Putamen (tissue), 1 donor: ENCODE measurements around the gene ZRANB1.
"Not testable (repeated sequence)": the region's sequence is repeated elsewhere in the genome, so short reads cannot be mapped to it uniquely, and the experiment has no call there.

Experiments used
- DNase-seq: peaks from one replicate; pipeline ENCODE4 v3.0.0-alpha.2; 2016; ENCODE audit warnings: low spot score

ZRANB1 gene

GRCh38 chr10:124963866-124964720 is 22.2 kb downstream of the ZRANB1 start:
- no peak for DNase-seq

DNA sequence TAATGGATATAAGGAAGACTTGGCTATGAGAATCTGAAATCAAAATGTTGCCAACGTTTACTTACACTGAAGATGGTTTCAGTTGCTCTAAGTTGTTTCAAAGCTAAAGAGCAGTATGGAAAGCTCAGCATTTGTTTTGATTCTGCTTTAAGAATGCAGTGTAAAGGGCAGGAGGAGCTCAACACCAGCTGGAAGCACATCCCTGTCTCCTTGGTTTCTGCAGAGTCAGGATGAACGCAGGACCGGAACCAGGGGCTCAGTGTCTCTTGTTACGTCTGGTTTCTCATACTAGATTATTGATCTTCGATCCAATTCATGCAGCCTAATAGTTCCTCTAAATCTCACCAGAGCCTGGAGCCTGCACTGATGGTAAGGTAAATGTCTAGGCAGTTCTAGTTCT is 24.1 kb downstream of the ZRANB1 start:
- no peak for DNase-seq

GRCh38 chr10:124967255-124967654 is 25.3 kb downstream of the ZRANB1 start:
- no peak for DNase-seq

DNA sequence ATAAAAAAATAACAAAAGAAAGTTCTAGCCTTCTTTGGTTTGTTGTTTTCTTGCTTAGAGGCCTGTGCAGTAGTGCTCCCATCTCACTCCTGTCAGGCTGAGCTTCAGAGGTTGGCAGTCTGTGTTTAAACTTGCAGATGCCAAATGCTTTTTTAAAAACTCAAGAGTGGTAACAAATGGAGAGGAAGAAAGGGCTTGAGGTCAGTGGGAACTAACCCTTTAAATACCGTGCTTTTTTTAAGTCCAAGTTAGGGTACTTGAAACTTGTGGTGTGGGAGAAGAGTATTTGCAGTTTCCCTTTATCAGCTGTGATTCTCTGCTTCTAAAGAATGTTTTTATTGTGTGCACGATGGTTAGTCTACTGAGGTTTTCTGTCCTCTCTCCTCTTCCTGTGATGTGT is 29.4 kb downstream of the ZRANB1 start:
- no peak for DNase-seq

- DNase-seq, result no peak
These were observed 30.7 kb downstream of the ZRANB1 start for GRCh38 chr10:124972637-124973036.

GRCh38 chr10:124974131-124974530 is 32.2 kb downstream of the ZRANB1 start:
- no peak for DNase-seq

DNA sequence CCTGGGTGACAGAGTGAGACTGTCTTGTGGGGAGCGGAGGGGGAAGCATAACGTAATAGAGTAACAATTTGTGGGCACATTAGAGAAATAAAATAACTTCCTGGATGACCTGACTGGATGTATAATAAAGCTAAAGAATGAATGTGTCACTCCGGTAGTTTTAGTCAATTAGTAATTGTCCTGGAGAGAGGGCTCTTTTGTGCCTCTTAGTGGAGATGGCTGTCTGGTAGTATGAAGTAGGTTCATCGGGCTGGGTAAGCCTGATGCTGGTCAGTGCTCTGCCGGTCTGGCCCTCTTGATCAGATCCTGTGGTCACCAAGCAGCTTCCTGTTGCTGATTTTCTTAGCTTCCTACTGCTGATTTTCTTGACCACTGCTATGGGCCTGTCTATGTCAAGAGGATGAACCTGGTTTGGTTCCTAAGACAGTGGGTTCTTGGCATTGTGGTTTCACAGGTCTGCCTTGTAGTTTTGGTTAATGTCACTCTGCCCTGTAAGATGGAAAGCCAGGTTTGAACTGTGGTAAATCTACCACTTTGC is 34.1 kb downstream of the ZRANB1 start:
- no peak for DNase-seq

- DNase-seq, result no peak
These were observed 35.2 kb downstream of the ZRANB1 start for GRCh38 chr10:124977161-124977560.

DNA sequence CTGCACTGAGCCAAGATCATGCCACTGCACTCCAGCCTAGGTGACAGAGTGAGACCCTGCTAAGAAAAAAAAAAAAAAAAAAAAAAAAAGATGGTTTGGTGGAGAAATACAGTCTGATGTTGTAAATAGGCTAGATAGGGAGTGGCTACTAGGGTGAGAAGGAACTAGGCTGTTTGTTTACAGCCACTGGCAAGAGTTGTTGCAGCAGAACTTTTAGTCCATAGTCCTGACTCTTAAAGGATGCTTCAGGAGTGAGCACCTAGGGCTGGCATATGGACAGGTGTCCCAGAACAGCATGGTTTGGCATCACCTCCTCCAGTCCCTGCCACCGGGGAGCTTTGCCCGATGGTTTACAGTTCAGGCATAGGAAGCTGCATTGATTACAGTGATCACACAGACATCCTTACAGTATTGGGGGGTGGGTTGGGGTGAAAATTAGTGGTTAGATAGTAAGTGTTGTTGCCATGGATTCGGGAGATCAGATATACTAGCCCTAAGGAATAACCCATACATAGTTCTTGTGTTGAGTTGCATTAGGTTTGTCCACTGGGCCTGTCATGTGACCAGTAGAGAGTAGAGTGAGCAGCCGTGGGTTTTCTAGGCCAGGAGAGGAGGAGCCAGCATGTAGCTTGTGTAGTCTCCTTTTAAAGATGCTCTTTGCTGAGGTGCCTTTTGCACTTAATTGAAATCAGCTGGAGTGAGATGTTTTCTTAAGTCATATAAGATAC is 35.9 kb downstream of the ZRANB1 start:
- no peak for DNase-seq

DNA sequence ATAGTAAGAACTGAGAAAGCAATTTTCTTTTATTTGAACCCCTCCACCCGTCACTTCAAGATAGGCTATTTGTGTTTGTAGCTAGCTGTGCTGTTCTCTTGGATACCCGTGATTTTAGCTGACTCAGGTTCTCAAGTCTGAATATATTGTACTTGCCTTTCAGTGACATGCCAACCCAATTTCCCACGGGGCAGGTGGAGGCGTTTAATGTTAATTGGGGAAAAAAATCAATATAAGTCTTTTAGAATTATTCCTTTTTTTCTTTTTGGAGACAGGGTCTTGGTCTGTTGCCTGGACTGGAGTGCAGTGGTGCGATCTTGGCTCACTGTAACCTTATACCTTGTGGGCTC is 36.4 kb downstream of the ZRANB1 start:
- DNase-seq, result no peak

GRCh38 chr10:124983321-124983720 is 41.4 kb downstream of the ZRANB1 start:
- no peak for DNase-seq

DNA sequence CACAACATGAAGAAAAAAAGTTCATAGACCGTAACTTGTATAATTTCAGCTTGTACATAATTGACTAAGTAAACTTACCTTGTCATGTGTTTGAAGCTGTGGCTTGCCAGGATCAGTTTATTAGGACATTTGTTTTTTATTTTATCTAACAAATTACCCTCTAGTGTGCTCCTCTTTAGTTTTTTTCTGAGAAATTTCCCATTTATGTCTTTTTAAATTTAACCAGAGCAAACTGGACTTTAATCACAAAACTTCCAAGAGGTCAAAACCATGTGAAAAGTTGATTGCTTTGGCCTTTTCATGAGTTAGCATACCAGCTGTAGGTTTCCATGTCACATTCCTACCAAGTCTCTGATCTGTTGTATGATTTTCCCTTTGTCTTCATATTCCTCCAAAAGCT is 42.5 kb downstream of the ZRANB1 start:
- DNase-seq, result no peak

DNA sequence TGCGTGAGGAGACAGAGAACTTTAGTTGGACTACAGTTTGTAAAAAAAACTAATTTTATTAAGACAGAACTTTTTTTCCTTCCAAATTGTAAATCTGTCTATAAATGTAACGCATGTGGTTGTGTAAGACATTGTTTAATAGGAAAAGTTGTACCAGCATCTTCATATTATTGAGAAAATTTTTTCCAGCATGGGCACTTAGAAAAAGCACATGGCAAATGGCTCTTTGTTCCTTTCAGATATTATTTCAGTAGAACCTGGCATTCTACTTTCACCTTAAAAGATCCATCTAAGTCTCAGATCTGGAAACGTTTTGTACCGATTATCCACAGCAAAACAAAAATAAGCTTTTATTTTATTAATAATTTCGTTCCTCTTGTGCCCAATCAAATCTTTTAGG is 43.2 kb downstream of the ZRANB1 start:
- DNase-seq, result no peak

DNA sequence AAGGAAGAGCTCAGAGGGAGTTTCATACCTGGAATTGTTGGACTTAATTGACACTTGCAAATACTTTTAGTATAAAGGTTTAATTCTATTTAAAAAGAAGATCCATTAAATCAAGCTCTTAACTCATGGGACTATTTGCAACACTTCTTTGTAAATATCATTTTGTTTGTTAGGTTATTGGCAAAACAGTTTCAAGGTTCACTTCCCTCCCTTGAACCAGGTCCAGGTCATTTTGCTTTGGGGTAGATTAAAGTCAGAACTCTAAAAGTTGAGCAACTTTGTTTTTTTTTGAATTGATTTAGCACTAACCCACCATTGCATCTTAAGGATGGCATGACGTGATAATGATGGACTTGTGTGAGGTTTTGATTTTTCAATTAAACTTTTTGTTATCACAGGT is 45.9 kb downstream of the ZRANB1 start:
- no peak for DNase-seq

DNA sequence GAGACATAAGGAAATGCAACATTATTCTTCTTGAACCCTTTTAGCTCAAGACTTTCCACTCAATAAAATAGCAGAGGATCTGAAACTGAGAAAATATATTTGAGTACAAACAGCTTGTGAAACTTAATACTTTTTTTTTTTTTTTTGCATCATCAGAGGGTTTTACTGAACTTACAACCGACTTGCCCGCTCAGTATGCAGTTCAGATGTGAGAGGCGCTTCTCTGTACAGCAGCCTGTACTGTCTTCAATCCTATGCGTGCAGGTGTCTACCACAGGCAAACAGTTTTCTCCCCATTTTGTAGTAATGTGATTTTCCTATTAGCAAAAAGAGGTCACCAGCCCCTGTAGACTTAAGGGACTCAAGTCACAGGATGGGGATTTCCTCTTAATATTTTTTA is 46.8 kb downstream of the ZRANB1 start:
- not testable (repeated sequence) for DNase-seq

DNA sequence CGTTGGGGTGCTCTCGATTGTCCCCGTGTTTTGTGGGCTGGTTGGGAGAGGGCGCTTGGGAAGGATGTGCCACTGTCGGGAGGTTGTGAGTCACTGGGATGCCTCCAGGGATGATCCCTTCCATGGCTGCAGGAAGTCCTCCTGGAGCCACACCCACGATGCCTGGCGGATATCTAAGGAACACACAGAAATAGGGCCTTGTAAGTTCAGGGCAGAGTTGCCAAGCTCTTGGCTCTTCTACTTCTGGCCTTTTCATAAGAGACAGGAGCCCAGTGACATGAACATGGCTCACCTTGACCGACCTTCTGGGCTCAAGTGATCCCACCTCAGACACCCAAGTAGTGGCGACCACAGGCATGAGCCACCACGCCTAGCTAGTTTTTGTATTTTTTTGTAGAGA is 47.6 kb downstream of the ZRANB1 start:
- no peak for DNase-seq

DNA sequence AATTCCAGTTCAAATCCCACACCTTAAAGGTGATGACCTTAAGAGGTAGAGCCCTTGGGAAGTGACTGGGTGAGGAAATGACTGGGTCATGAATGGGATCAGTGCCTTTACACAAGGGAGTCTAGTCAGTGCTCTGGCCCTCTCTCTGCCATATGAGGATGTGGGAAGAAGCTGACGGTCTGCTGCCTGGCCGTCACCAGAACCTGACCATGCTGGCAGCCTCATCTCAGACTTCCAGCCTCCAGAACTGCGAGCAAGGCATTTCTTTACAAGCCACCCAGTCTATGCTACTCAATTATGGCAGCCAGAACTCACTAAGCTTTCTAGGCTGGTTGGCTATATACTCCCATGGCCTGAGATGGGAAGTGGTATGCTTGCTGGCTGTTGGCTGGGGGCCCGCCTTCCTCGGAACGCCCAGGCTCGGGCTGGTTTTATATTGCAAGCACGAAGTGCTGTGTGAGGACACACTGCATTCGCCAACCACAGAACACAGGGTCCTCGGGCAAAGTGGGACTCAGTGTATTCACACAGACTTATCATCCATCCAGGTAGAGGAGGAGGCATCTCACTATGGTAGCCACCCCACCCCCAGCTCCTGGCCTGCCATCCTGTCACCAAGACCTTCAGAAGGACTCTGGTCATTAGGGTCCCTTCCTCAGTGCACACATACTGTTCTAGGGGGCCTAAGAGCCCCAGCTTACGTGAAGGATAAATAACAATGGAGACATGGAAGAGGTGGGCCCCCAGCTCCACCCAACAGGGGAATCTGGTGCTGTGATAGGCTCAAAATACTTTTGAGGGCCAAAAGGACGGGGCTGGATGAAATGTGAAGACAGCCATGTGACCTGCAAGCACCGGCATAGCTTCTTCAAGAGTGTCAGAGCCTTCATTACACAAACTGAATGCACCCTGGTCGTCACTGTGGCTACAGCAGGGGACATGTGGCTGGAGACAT is 49.0 kb downstream of the ZRANB1 start:
- DNase-seq, result no peak

GRCh38 chr10:124991835-124992234 is 49.9 kb downstream of the ZRANB1 start:
- DNase-seq, result no peak

DNA sequence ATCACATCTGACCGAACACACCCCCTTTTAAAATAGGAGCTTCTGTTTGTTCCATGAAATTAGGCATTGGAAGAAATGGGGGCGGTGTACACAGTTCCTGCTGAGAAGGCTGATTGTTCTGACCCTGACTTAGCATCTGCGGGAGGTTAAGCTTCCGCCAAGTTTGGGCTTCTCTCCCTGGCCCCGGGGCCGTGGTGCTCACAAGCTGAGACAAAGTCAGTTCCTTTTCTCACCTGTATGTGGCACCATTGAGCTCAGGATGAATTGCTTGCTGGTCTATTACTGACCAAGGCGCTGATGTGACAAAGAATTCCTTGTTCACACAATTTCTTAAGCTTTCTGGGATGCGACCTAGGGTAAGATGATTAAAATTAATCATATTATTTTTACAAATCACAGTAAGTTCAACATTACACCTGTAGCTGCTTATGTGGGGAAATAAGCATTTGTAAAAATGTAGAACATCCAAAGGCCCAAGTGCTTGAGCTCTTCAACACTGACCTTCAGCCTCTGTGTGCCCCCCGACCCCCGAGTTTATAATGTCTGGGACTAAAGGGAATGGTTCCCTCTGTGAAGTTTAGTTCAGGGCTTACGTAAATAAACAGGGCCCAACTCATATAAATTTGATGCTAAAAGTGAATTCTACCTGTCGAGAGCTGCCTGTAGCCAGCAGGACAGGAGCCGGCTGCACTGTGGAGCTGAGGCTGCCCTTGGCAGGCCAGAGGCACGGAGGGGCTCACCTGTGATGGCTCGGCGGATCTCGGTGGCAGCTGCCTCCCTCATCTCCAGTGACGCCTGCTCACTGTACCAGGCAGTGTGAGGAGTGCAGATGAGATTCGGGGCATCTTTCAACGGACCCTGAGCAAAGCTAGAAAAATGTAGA is 50.8 kb downstream of the ZRANB1 start:
- DNase-seq, result peak; percentile 86

DNA sequence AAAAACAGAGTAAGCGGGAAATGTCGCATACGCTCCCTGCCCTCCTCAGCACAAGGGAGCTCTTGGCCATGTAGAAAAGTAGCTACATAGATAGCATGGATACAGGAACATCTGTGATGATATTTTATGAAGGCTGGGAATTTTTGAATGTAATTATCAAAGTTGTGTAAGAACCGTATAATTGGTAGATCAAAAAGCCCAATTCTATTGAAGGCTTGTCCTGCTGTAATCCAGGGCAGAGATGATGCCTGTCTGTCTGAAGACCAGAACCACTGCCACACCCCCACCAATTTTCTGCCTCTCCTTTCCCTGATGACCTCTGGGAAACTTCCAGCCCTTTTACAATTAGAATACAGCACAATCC is 51.4 kb downstream of the ZRANB1 start:
- no peak for DNase-seq

DNA sequence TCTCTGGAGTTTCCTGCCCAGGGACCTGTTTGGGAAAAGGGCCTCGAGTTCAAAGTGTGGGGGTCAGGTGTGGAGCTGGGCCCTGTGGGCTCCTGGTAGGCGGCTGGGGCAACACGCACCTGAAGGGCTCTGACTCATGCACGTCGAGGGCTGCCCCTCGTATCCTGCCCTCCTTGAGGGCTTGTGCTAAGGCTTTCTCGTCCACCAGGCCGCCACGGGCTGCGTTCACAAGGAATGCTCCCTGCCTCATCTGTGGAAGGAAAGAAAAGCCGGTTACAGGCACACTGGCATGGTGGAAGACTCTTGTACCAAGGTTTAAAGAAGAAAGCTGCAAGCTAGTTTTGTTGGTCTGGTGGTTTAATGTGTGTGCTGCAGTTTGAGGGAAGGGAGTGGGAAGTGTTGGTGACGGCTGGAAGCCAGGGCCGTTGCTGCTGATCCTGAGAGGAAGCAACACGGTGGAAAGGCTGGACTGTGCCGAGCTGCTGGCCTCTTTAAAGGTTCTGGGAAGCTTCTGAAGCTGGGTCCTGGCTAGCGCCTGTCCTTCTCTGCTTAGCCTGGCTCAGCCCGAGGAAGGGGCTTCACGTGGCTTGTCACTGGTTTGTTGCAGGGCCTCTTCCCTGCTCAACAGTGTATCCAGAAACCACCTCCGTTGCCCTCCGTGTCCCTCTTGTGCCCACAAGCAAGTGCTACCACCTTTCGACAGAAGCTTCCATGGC is 52.0 kb downstream of the ZRANB1 start:
- no peak for DNase-seq
